Activated CD4-positive, alpha-beta T cell treated with anti-CD3 and anti-CD28 coated beads for 4 hours (primary cell): ENCODE data around the gene RNF125.
A peak's percentile ranks its signal among the peaks of the same experiment; 100 is the strongest.

ENCODE experiments used
- DNase-seq, 2 donors: peaks; one replicate each; pipeline ENCODE4 v3.0.0-alpha.2; 2020

The RNF125 gene

DNA sequence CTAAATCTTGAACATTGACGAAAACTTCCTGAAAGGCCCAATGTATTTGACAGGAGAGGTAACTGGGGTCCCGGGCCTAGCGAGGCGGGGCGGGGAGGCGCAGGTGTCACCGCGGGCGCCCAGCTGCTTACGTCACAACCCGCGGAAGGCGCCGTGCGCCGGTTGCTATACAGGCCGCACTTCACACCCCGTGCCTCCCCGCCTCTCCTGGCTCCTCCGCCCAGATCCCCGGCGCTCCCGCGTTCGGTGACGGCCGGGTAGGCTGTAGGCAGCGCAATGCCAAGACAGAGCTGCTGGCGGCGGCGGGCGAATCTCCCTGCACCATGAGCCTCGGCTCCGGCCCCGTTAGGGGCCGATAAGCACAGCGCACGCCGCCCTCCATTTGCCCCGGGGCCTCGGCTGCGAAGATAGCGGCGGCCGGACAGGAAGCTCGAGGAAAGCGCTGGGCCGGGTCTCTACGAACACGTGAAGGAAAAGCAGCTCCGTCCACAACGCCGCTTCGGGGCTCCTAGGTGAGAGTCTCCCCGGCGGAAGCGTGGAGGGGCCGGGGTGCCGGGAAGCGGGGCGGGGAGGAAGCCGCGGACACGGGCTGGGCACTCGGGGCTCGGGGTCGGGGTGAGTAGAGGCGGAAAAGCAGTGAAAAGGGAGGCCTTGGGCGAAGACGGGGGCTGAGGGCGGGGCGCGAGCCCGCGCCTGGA, 73.2 kb downstream of the RNF125 start, which contains the start of gene RNF138:
Gene RNF138, plus strand, starts transcription at position 151 of the 698 bp plus-strand sequence. CDS start 903 bp downstream, outside the sequence.
- DNase-seq, result peak; percentile 84 to 86

- peak; percentile 100 for DNase-seq
Measured at GRCh38 chr18:32092422-32093101, 73.9 kb downstream of the RNF125 start.

DNA sequence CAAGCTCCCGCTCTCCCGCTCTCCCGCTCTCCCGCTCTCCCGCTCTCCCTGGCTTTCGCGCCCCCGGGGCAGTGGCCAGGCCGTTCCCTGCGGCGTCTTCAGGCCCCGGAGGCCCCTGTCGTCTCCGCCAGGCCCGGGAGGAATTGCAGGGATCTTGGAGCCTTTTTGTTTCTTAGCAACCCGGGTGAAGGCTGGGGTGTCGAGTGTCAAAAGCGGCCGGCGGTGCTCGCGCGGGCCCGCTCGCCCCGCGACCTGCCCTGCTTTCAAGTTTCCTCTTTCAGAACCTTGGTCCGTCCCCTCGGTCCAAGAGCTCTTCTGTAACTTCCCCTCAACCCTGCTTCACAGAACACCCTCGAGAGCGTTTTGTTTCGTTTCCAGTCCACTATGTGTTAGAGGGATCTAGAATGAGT, 74.5 kb downstream of the RNF125 start:
- DNase-seq, result peak; percentile 22 to 34

GRCh38 chr18:32093523-32093922, 74.9 kb downstream of the RNF125 start:
- peak in 1 of 2 donors; percentile 9 for DNase-seq

DNA sequence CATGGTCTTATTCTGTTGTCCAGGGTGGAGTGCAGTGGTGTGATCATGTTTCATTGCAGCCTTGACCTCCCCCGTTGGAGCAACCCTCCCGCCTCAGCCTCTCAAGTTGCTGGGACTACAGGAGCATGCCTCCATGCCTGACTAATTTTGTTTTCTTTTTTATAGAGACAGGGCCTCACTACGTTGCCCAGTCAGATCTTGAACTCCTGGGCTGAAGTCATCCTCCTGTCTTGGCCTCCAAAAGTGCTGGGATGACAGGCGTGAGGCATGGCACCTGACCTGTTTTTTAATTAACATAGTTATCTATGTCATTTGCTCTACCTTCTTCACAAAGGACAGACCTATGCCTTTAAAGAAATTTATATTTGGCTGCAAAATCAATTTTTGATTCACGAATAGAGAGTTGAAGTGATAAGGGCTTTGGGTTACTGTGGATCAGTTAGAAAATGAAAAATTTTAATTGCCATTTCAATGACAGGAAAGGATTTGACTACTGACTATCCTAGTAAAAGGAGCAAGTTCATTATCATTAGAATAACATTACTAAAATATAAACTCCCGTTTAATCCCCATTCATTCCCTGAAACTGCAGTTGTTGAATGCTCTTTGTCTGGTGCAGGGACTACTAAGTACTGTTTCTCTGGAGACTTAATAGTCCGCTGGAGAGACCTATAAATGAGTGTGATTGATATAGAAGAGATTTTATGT, 76.7 kb downstream of the RNF125 start:
- DNase-seq, result no peak

DNA sequence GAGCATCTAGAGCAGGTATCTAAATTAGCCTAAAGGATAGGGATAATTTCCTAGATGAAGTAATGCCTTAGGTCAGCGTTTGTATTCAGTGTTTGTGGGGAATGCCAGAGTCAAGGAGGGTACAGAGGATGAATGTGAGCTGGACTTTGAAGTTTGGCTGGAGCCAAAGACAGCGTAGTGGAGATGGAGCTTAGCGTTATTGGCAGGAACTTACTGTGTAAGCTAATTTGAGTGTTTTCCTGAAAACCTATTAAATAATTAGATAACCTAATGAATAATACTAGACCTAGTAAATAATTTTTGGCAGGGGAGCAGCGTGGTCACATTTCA, 77.2 kb downstream of the RNF125 start:
- no peak for DNase-seq

- no peak for DNase-seq
Measured at GRCh38 chr18:32096946-32097345, 78.3 kb downstream of the RNF125 start.

DNA sequence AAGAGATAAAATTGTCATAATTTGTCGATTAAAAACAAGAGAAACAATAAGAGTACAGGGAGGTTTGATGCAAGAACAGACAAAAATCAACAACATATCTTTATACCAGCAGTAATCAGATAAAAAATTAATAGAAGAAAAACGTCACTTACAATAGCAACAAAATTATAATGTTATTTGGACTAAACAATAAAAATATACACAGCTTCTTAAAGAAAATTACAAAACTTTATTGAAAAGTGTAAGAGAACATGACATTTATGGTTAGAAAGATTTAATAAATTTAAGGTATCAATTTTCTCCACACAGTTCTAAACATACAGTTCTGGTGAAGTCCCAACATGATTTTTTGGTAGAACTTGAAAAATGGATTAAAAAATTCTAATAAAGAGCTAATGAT, 85.9 kb downstream of the RNF125 start:
- no peak for DNase-seq

- no peak for DNase-seq
Measured at GRCh38 chr18:32110005-32110404, 91.4 kb downstream of the RNF125 start.

DNA sequence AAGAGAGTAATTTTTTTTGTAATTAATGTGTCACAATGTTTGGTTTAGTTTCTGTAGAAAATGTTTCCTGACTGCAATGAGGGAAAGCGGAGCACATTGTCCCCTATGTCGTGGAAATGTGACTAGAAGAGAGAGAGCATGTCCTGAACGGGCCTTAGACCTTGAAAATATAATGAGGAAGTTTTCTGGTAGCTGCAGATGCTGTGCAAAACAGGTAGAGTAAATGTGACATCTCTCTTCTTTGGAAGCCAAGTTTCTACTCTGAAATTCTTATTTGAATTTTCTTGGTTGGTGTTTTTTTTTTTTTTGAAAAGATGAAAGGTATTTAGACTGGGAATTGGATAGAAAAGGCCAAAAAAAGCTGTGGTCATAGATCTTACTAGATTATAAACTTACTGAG, 93.1 kb downstream of the RNF125 start:
- DNase-seq, result no peak

GRCh38 chr18:32112826-32113225, 94.2 kb downstream of the RNF125 start:
- DNase-seq, result no peak

GRCh38 chr18:32114293-32114942, 95.8 kb downstream of the RNF125 start:
- no peak for DNase-seq

DNA sequence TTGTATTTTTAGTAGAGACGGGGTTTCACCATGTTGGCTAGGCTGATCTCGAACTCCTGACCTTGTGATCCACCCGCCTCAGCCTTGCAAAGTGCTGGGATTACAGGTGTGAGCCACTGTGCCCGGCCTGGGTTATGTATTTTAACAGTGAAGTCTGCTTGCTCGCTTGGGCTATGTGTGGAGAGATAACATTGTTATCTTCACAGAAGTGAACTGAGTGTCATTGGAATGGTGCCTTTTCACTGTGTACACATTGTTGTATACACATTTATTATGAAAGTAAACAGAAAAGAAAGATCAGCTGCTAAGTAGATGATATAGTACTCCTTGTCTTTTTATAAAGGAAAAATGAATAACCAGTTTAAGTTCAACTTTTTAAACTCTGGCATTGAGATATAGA, 103.4 kb downstream of the RNF125 start:
- no peak for DNase-seq
